ENCODE results near the gene YIF1A.

Gene YIF1A

GRCh38 chr11:66281001-66281400, 7.9 kb downstream of the YIF1A start:
- Histone ChIP-seq H3K4me3 (ENCODE audit: severe bottlenecking) (no peak overlapping the region), H3K36me3 (ENCODE audit: low read depth) (peaks cover 13% of the 10 kb centered on the region; the same call in 1 of the 2 replicates), H3K27ac (ENCODE audit: poor library complexity, severe bottlenecking) (no peak overlapping the region), H3K27me3 (ENCODE audit: insufficient read depth, poor library complexity, severe bottlenecking) (no peaks in the 10 kb centered on the region), H3K4me1 (ENCODE audit: insufficient read depth, poor library complexity, severe bottlenecking) (no peaks in the 10 kb centered on the region), H3K9me3 (ENCODE audit: severe bottlenecking) (no peaks in the 10 kb centered on the region)
- DNase-seq (ENCODE audit: low spot score) (no peak), ATAC-seq (ENCODE audit: low read depth) (no peak)
- TF ChIP-seq CTCF (IDR thresholded peaks at IDR 0.05; ENCODE audit: poor library complexity, severe bottlenecking), result no peak

- Histone ChIP-seq H3K27me3 (ENCODE audit: insufficient read depth, poor library complexity, severe bottlenecking) (no peaks in the 10 kb centered on the region), H3K4me3 (ENCODE audit: severe bottlenecking) (no peak overlapping the region), H3K9me3 (ENCODE audit: severe bottlenecking) (no peaks in the 10 kb centered on the region), H3K36me3 (ENCODE audit: low read depth) (peaks cover 16% of the 10 kb centered on the region), H3K4me1 (ENCODE audit: insufficient read depth, poor library complexity, severe bottlenecking) (no peaks in the 10 kb centered on the region), H3K27ac (ENCODE audit: poor library complexity, severe bottlenecking) (no peak overlapping the region)
- DNase-seq (ENCODE audit: low spot score) (peak; percentile 61), ATAC-seq (ENCODE audit: low read depth) (no peak)
- no peak for TF ChIP-seq CTCF (IDR thresholded peaks at IDR 0.05; ENCODE audit: poor library complexity, severe bottlenecking)
These were observed 8.5 kb downstream of the YIF1A start for GRCh38 chr11:66280428-66280827.

GRCh38 chr11:66279092-66279734, 9.7 kb downstream of the YIF1A start:
- Histone ChIP-seq H3K36me3 (ENCODE audit: low read depth) (peaks cover 12% of the 10 kb centered on the region), H3K27ac (ENCODE audit: poor library complexity, severe bottlenecking) (no peak overlapping the region), H3K27me3 (ENCODE audit: insufficient read depth, poor library complexity, severe bottlenecking) (no peaks in the 10 kb centered on the region), H3K4me3 (ENCODE audit: severe bottlenecking) (no peak overlapping the region), H3K4me1 (ENCODE audit: insufficient read depth, poor library complexity, severe bottlenecking) (no peaks in the 10 kb centered on the region), H3K9me3 (ENCODE audit: severe bottlenecking) (no peaks in the 10 kb centered on the region)
- TF ChIP-seq CTCF (IDR thresholded peaks at IDR 0.05; ENCODE audit: poor library complexity, severe bottlenecking), result no peak
- ATAC-seq (ENCODE audit: low read depth), result no peak
- peak; percentile 47 for DNase-seq (ENCODE audit: low spot score)

GRCh38 chr11:66278363-66279091, 10.4 kb downstream of the YIF1A start:
- no peak for DNase-seq (ENCODE audit: low spot score)
- no peak for TF ChIP-seq CTCF (IDR thresholded peaks at IDR 0.05; ENCODE audit: poor library complexity, severe bottlenecking)
- no peak overlapping the region for H3K27ac ChIP-seq (ENCODE audit: poor library complexity, severe bottlenecking)
- no peaks in the 10 kb centered on the region for H3K27me3 ChIP-seq (ENCODE audit: insufficient read depth, poor library complexity, severe bottlenecking)
- H3K36me3 ChIP-seq (ENCODE audit: low read depth), result peaks cover 16% of the 10 kb centered on the region
- no peaks in the 10 kb centered on the region for H3K4me1 ChIP-seq (ENCODE audit: insufficient read depth, poor library complexity, severe bottlenecking)
- H3K4me3 ChIP-seq (ENCODE audit: severe bottlenecking), result peak overlapping the region; percentile 32
- H3K9me3 ChIP-seq (ENCODE audit: severe bottlenecking), result no peaks in the 10 kb centered on the region
- ATAC-seq (ENCODE audit: low read depth), result no peak

All from RWPE2 (cell line).